GM23248 (cell line): Measurements from ENCODE around the gene RAB25. TPM values are rescaled to one million over a fixed set of nuclear protein-coding genes. Genes with fewer than 3 reads are reported as not detected.

Source experiments
- DNase-seq: peaks from one replicate; pipeline ENCODE4 v3.0.0-alpha.2; 2015
- H2AFZ ChIP-seq: fragments of 200-600 bp; sonication (generic); 2 replicates; pipeline ENCODE4 v1.6.1; 2016; ENCODE audit warnings: antibody characterized with exemption
- H3F3A ChIP-seq: fragments of 200-600 bp; sonication (generic); 2 replicates; pipeline ENCODE4 v1.6.1; 2016; ENCODE audit warnings: mild to moderate bottlenecking, antibody characterized with exemption, mixed run types; ENCODE audit not compliant: insufficient read depth
- H3K27ac ChIP-seq: fragments of 200-600 bp; sonication (generic); 2 replicates; pipeline ENCODE4 v1.5.1; 2016; ENCODE audit warnings: mild to moderate bottlenecking
- H3K27me3 ChIP-seq: fragments of 200-600 bp; sonication (generic); replicated peaks from 2 replicates; pipeline ENCODE4 v1.6.1; 2016; ENCODE audit warnings: mild to moderate bottlenecking; ENCODE audit not compliant: insufficient read depth
- H3K36me3 ChIP-seq: fragments of 200-600 bp; sonication (generic); 2 replicates; pipeline ENCODE4 v1.6.1; 2016; ENCODE audit warnings: low read depth, mild to moderate bottlenecking
- H3K4me1 ChIP-seq: fragments of 200-600 bp; sonication (generic); 2 replicates; pipeline ENCODE4 v1.6.1; 2016; ENCODE audit warnings: mild to moderate bottlenecking; ENCODE audit not compliant: insufficient read depth
- H3K4me2 ChIP-seq: fragments of 200-600 bp; sonication (generic); one replicate; pipeline ENCODE4 v1.6.1; 2016; ENCODE audit warnings: mild to moderate bottlenecking; ENCODE audit not compliant: unreplicated experiment
- H3K4me3 ChIP-seq: fragments of 200-600 bp; sonication (generic); 2 replicates; pipeline ENCODE4 v1.5.1; 2016; ENCODE audit warnings: mild to moderate bottlenecking
- H3K79me2 ChIP-seq: fragments of 200-600 bp; sonication (generic); 2 replicates; pipeline ENCODE4 v1.6.1; 2016; ENCODE audit warnings: mild to moderate bottlenecking; ENCODE audit not compliant: insufficient read depth
- H3K9ac ChIP-seq: fragments of 200-600 bp; sonication (generic); 2 replicates; pipeline ENCODE4 v1.6.1; 2016; ENCODE audit warnings: mild to moderate bottlenecking
- H3K9me2 ChIP-seq: fragments of 200-600 bp; sonication (generic); 2 replicates; pipeline ENCODE4 v1.6.1; 2016; ENCODE audit warnings: mixed run types, mild to moderate bottlenecking, moderate library complexity; ENCODE audit not compliant: insufficient read depth
- H3K9me3 ChIP-seq: fragments of 200-600 bp; sonication (generic); one replicate; pipeline ENCODE4 v1.6.1; 2017; ENCODE audit warnings: low read depth
- H4K20me1 ChIP-seq: fragments of 200-600 bp; sonication (generic); 2 replicates; pipeline ENCODE4 v1.6.0; 2016; ENCODE audit not compliant: insufficient read depth
- EZH2 ChIP-seq: fragments of 200-600 bp; sonication (generic); IDR thresholded peaks from 2 replicates; pipeline ENCODE4 v1.6.1; 2018; ENCODE audit warnings: antibody characterized with exemption, mild to moderate bottlenecking; ENCODE audit not compliant: insufficient read depth, poor library complexity, severe bottlenecking
- EZH2phosphoT487 ChIP-seq: fragments of 200-600 bp; sonication (generic); IDR thresholded peaks from 2 replicates; pipeline ENCODE4 v1.6.1; 2018; ENCODE audit warnings: antibody characterized with exemption, moderate library complexity, mild to moderate bottlenecking, low read depth; ENCODE audit not compliant: insufficient read depth
- WGBS, 2 experiments: methylation state at CpG; one replicate each; pipeline ENCODE4 v1.1.6; 2015 to 2017; ENCODE audit warnings: low lambda C conversion rate in 2 of 2, low coverage in 1 of 2; ENCODE audit errors: missing lambda C conversion rate in 2 of 2; 5-methylcytosine and 5-hydroxymethylcytosine counted together
- in situ Hi-C: fragments of 300-500 bp; cut with MboI; formaldehyde crosslinking; loops from 2 replicates; pipeline ENCODE4 v1.15.0; 2020
- polyA plus RNA-seq: library from polyadenylated mRNA; unstranded; fragments of >200 nt; fragmentation: Nextera tagmentation; extraction: Ambion mirVana; gene quantifications from 2 replicates; pipeline ENCODE4 v1.2.1, GENCODE V29; 2016
- total RNA-seq: library from RNA; depleted of rRNA; stranded (reverse); fragments of >200 nt; shearing (Covaris generic); gene quantifications from 2 replicates; pipeline ENCODE4 v1.2.3, GENCODE V29; 2014

Gene RAB25
- total and polyA plus RNA-seq, 2 experiments from 2014 or later, result not detected

DNA sequence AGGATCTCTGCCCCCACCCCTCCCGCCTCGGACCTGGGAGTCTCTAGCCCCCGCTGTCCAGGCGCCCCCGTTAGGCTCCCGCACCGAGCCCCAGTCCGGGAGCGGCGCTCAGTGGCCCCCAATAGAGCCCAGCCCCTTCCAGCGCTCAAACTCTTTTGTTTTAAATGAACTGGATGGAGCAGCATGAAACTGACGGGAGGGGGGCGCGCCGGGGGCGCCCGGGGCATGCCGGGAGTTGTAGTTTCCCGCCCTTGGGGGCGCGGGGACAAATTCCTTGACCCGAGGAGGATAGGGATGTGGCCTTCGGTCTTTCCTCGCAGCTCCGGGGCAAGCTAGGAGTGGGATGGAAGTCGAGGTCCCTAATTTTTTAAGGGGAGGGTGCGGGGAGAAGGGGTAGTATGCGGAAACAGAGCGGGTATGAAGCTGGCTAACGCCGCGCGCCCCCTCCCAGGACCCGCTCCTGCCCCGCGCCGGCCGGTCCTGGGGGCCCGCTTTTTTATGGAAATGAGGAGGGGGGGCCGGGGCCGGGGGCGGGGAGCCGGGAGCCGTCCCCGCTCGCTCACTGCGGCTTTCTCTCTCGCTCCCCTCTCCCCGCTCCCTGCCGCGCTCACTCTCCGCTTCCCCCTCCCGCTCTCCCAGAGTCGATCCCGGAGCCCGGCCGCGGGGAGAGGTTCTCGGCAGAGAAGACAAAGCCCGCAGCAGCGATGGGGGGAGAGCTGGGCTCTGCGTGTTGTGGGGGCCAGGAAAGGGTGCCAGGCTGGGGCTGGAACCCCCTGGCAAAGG lies 21.5 kb downstream of the RAB25 start, which contains the start of gene MEX3A:
TSS of gene MEX3A (minus strand) at position 157 of the 783 bp plus-strand sequence. CDS start 467 bp downstream, outside the sequence.
- Histone ChIP-seq H3K4me1 (no peaks in the 10 kb centered on the region), H3F3A (no peaks in the 10 kb centered on the region), H4K20me1 (no peaks in the 10 kb centered on the region), H3K4me2 (peak within 1 kb of the TSS; percentile 99), H3K4me3 (peak within 1 kb of the TSS; percentile 88), H3K79me2 (no peaks in the 10 kb centered on the region), H3K27ac (no peak within 1 kb of the TSS), H3K27me3 (no peaks in the 10 kb centered on the region), H3K9me3 (no peaks in the 10 kb centered on the region), H2AFZ (peak within 1 kb of the TSS; percentile 97), H3K9ac (peak within 1 kb of the TSS; percentile 78), H3K36me3 (no peaks in the 10 kb centered on the region), H3K9me2 (no peaks in the 10 kb centered on the region)
- TF ChIP-seq EZH2phosphoT487, result no peak
- 0 to 1% methylated on average over 29 to 62 of the region's 62 CpGs for WGBS, 2 experiments
- DNase-seq, result peak; percentile 84
- in situ Hi-C loops, result no loop called here

DNA sequence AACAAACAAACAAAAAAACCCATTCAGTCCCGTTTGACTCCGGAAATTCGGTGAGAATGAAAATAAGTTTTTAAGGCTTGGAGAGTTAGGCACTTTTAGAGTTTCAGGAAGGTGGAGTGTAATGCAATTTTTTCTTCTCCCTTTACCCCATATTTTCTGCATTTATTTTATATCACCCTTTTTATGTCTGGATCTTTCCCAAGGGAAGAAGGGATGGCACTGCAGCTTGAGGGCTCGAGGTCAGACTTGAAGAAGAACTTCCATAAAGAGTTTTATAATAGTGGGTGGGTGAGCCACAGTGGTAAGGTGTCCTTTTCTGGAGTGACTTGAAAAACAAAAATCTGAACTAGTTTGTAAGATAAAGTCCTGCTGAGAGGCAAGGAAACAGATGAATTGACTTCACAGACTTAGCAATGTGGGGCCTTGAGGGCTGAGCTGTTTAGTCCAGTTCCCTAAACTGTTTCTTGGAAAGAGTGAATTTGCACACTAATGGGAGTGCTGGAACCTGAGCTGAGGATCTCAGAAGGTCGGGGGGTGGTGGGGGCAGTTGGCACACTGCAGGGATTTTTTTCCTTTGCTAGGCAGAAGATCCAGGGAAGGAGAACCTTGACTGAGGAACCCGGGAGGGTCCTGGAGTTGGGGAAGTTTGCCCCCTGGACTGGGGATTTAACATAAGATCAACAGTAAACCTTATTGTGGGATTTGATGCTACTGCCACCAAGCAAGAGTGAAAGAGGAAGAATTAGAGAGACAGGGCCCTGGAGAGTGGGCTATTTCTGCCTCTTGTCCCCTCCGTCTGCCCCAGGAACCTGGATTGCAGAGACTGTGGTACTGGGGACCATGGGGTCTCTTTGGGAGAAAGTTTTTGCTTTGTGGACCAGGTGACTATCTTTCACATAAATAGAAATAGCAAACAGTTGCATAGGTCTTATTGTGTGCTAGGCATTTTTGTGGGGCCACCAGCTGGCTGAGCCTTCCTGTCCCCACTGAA lies 23.1 kb downstream of the RAB25 start:
- Histone ChIP-seq H3K9me2 (no peaks in the 10 kb centered on the region), H3K4me3 (peak overlapping the region; percentile 88; the same call in 1 of the 2 replicates), H3K4me1 (no peaks in the 10 kb centered on the region), H3F3A (no peaks in the 10 kb centered on the region), H3K79me2 (no peaks in the 10 kb centered on the region), H3K9me3 (no peaks in the 10 kb centered on the region), H3K9ac (no peak overlapping the region), H3K27ac (no peak overlapping the region), H3K36me3 (no peaks in the 10 kb centered on the region), H4K20me1 (no peaks in the 10 kb centered on the region), H3K4me2 (no peak overlapping the region), H2AFZ (no peak overlapping the region), H3K27me3 (no peaks in the 10 kb centered on the region)
- TF ChIP-seq EZH2 (no peak), EZH2phosphoT487 (no peak)
- DNase-seq, result peak; percentile 9
- in situ Hi-C loops, result no loop called here
- 77 to 79% methylated on average over 7 of the region's 7 CpGs for WGBS, 2 experiments

DNA sequence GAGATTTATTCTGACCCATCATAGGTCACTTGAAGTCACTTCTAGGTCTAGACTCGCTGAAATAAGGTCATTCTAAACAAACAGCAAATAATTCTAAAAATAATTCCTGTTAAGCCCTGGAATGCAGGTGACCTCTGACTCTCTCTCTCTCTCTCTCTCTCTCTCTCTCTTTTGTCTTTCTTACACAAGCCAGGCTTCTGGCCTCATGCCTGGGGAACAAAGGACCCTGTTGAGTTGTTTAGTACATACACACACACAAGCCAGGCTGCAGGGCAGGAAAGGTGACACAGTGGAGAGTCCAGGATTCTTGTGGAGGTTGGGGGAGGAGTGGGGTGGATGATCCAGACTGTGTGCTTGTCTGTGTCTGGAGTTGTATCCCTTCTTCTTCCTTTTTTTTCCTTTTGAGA lies 25.3 kb downstream of the RAB25 start:
- no peaks in the 10 kb centered on the region for H3K4me1 ChIP-seq
- H3K9me2 ChIP-seq, result no peaks in the 10 kb centered on the region
- H3K36me3 ChIP-seq, result no peaks in the 10 kb centered on the region
- H4K20me1 ChIP-seq, result no peaks in the 10 kb centered on the region
- H3K4me2 ChIP-seq, result no peak overlapping the region
- no peaks in the 10 kb centered on the region for H3K79me2 ChIP-seq
- TF ChIP-seq EZH2 (no peak), EZH2phosphoT487 (no peak)
- no peaks in the 10 kb centered on the region for H3K9me3 ChIP-seq
- H3K4me3 ChIP-seq, result no peak overlapping the region
- 33 to 63% methylated on average over 1 of the region's 1 CpG for WGBS, 2 experiments
- no peaks in the 10 kb centered on the region for H3F3A ChIP-seq
- no peak overlapping the region for H3K9ac ChIP-seq
- H3K27me3 ChIP-seq, result no peaks in the 10 kb centered on the region
- DNase-seq, result no peak
- H3K27ac ChIP-seq, result no peak overlapping the region
- H2AFZ ChIP-seq, result no peak overlapping the region
- in situ Hi-C loops, result no loop called here

DNA sequence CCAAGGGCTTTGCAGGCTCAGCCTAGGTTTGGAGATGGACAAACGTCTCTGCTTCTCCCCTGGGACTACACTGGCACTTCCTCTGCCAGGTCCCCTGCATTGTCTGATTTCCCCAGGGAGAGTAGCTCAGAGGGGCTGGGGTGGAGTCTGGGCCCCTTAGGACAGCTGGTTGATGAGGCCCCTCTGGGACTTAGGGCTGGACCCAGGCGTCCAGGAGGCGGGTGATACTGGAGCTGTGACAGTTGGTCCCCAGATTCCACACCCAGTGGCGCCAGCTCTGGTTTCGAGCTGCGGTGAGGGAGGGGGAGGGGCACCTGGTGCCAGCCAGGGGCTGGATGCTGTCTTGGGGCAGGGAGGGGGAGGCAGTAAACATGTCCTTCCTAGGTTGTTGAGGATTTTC lies 28.7 kb downstream of the RAB25 start:
- Histone ChIP-seq H3K9me3 (no peaks in the 10 kb centered on the region), H3K4me2 (no peak overlapping the region), H3K9me2 (no peaks in the 10 kb centered on the region), H3F3A (no peaks in the 10 kb centered on the region), H3K4me3 (no peak overlapping the region), H4K20me1 (no peaks in the 10 kb centered on the region), H3K9ac (no peak overlapping the region), H3K36me3 (no peaks in the 10 kb centered on the region), H2AFZ (no peak overlapping the region), H3K27me3 (no peaks in the 10 kb centered on the region), H3K27ac (no peak overlapping the region), H3K4me1 (no peaks in the 10 kb centered on the region), H3K79me2 (no peaks in the 10 kb centered on the region)
- WGBS, 2 experiments, result 46 to 48% methylated on average over 6 of the region's 6 CpGs
- in situ Hi-C loops, result loop anchor here (10.0 kb wide), 1 partner anchor 135 kb away; no protein-coding TSS in a partner anchor
- TF ChIP-seq EZH2phosphoT487 (no peak), EZH2 (no peak)
- no peak for DNase-seq
